Subcutaneous adipose tissue (tissue), 4 donors: ENCODE data around the gene TACC3. TPM values are rescaled to one million over a fixed set of nuclear protein-coding genes. Genes with fewer than 3 reads are reported as not detected.

Experiments used
- total RNA-seq, 4 donors: library from RNA; depleted of rRNA; stranded (reverse); fragments of >200 nt; gene quantifications; one replicate each; pipeline ENCODE4 v1.1.0, GENCODE V29; 2016
- TF ChIP-seq, protein P1 (sequence below): fragments of 450-650 bp; IDR thresholded peaks from one replicate; pipeline ENCODE4 v1.5.1; 2016; ENCODE audit warnings: low read depth, mild to moderate bottlenecking, control low read depth, antibody characterized with exemption, moderate library complexity

Gene TACC3
- total RNA-seq, 4 donors from 2014 or later: 3.9 to 18.1 (median 15.4) TPM

DNA sequence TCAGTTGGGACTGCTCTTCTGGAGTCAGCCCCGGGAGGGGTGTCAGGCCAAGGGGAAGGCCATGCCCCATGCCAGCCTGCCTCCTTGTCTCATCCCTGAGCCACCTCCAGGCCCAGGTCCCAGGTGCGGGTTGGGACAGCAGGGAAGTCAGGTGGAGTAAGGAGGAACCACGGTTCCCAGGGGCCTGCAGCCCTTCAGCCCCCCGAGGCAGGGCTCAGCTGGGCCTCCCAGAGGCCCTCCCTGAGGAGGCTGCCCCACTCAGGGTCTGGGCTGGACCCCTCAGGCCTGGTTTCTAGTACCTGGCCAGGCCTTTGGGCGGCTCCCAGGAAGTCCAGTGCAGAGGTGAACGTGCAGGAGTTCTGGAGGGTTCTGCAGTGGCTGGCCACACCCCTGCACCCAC lies 48.4 kb downstream of the TACC3 start:
- TF ChIP-seq, protein P1, sequence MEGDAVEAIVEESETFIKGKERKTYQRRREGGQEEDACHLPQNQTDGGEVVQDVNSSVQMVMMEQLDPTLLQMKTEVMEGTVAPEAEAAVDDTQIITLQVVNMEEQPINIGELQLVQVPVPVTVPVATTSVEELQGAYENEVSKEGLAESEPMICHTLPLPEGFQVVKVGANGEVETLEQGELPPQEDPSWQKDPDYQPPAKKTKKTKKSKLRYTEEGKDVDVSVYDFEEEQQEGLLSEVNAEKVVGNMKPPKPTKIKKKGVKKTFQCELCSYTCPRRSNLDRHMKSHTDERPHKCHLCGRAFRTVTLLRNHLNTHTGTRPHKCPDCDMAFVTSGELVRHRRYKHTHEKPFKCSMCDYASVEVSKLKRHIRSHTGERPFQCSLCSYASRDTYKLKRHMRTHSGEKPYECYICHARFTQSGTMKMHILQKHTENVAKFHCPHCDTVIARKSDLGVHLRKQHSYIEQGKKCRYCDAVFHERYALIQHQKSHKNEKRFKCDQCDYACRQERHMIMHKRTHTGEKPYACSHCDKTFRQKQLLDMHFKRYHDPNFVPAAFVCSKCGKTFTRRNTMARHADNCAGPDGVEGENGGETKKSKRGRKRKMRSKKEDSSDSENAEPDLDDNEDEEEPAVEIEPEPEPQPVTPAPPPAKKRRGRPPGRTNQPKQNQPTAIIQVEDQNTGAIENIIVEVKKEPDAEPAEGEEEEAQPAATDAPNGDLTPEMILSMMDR: no peak

DNA sequence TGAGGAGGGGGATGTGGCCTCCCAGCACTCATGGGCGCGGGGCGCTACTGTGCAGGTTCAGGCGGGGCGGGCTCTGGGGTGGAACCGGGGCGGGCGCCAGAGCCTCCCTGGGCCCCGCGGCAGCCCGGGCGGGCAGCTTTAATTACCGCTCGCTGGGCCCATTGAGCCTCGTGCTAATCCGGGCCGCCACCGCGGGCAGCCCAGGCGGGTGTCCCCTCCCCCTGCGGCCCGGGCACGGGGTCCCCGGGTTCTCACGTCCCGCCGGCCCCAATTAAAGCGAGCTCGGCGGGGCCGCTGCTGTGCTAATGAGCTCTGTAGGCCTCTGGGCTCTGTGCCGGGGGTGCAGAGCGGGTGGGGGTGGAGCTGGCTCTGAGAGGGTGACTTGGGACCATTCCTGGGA lies 48.9 kb downstream of the TACC3 start:
- TF ChIP-seq, protein P1: no peak

DNA sequence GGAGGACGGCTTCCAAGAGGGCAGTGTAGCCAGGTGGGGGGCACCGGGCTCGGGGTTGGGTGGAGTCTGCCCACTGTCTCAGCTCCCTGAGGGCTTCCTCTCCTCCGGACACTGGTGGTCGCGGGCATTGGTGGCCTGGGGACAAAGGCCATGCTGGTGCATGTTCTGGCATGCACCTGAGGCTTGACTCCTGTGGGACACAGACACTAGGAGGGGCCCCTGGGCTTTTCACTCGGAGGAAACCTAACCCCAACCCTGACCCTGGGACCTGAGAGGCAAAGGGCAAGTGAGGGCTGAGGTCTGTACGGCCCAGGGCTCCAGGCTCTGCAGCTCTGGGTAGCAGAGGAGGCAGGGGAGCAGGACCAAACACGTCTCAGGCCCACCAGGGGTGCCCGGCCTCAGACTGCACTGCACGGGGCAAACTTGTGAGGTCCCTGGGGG lies 49.5 kb downstream of the TACC3 start:
- TF ChIP-seq, protein P1: no peak

DNA sequence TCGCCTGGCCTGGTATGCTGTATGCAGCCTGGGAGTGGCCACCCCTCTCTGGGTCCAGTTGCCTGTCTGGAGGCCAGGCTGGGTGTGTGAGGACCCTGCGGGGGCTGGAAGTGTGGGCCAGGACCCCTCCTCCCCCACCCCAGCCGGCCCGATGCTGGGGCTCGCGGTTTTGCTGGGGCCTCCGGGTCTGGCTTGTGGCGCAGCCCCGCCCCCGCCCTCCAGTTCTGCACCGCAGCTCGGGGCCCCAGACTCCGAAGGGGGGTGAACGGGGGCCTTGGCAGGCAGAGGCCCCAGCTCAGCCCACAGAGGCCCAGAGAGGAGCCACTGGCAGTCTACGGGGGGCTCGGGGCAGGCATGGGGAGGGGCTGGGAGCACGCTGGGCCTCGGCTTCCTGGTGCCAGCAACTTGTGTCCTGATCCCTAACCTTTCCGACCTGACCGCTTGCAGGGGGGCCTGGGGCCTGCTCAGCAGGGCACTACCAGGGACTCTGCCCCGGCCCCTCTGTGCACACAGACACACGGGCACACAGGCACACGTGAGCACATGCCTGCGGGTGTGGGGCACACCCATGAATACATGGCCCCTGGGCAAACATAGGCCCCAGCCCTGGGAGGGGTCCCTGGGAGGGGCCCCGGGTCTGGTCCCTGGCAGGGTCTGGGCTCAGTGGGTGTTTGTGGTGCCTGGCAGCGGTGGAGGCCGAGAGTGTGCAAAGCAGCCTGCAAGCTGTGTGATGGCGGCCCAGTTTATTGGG lies 50.4 kb downstream of the TACC3 start:
- TF ChIP-seq, protein P1: no peak

DNA sequence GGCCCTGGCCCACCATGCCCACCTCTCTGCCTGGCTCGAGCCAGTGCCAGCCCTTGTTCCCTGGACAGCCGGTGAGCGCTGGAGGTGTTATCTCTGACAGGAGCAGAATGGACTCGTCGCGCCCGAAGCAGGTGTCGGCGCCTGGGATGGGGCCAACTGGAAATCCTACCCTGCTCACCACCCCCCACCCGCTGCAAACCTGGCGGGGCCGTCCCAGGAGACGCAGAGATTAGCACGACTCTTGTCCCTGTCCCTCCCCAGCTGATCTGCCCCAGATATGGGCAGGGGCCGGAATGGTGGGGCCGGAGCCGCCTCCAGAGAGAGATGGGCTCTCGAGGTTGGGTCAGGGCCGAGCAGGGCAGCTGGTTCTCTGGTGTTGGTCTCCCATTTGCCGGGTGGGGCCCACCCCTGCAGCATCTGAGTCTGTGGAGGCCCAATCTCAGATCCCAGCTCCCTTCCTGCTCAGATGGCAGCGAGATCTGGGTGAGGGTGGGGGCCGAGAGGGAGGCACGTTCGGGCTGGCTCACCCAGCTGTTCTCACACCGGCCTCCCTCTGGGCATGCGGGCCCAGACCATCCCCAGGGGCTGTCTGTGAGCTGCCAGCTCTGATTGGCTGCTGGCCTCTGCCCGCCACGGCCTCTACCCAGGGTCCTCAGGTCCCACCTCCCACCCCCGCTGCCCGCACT lies 51.7 kb downstream of the TACC3 start:
- TF ChIP-seq, protein P1: no peak

DNA sequence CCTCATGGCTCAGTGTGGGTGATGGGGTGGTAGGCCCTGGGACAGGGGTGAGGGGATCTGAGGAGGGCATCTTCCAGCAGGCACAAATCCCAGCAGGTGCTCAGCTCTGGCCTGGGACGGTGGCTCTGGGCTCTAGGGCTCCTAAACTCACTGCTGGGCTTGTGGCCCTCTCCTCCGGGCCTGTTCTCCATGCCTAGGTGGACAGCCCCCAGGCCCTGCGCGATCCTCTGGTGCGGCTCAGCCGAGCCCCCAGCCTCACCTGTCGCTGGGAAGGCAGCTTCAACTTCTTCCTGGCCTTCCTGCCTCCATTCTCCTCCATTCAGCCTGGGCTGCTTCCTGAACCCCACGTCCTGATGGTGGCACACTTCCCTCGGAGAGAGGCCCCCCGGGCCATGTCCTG lies 52.4 kb downstream of the TACC3 start:
- TF ChIP-seq, protein P1: no peak

DNA sequence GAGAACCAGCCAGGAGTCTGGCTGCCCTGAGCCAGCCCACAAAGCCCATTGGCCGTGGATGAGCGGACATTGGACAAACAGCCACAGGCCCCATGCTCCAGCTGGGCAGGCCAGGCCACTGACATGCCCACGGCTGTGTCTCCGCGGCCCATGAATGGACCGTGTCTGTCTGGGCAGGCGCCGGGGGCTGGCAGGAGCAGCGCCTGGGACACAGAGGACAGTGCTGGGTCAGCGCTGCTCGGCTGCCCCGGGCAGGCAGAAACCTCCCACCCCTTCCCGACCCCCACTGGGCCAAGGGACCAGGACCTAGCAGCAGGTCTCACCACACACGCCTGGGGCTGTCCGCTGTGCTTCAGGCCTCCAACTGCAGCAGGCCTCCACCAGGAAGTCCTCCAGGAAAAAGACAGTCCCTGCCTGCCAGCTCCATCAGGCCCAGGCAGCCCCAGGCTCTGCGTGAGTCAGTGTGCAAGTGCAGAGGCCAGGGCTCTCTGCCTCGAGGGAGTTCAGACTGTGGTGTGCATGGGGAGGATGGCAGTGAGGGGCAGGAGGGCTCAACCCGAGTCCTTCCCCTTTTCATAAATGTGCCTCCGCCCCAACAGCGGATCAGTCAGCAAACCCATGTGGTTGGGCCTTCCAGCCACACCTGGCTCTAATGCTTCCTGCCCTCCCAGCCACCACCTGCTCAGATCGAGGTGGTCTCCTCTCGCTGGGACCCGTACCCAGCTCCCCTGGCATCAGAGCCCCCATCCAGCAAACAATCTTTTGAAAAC lies 54.6 kb downstream of the TACC3 start:
- TF ChIP-seq, protein P1: no peak
